SW480 (cell line): ENCODE data around the gene EBF3.
A peak's percentile ranks its signal among the peaks of the same experiment; 100 is the strongest.

Experiments used
- DNase-seq: peaks from one replicate; pipeline ENCODE4 v3.0.0-alpha.2; 2016; ENCODE audit warnings: low spot score

EBF3 gene

DNA sequence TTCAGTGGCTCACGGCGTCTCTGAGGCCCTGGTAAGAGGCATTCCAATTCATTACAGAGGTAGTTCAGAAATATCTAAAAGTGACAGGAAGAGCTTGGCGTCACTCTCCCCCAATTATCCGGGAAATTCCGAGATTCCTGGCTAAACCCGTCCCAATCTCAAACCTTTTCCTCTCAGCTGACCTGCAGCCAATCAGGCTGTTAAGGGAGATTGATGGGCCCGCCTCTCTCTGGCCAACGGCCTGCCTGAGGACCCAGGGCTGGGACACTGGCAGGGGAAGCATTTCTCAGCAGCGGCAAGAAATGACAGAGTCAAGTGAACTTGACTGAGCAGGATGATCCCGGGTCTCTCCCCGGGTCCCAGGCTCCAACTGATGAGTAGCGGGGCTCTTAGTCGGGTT lies 72.3 kb downstream of the EBF3 start:
- no peak for DNase-seq

DNA sequence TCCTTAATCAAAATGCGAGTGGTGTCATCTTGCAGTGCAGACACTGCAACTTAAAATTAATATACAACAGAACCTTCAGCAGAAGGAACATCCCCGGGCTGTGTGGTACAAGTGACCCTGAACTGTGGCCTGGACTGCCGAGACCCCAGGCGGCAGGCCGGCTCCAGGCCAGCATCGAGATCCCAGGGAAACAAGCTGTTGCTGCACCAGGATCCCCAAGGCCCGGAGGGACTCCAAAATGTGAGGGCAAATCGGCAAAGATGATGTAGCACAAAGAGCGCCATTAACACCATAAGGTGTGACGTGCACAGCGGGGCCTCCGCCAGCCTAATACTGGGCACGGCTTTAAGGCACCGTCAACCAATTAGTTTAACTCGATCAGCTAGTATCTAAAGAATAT lies 73.9 kb downstream of the EBF3 start:
- no peak for DNase-seq

DNA sequence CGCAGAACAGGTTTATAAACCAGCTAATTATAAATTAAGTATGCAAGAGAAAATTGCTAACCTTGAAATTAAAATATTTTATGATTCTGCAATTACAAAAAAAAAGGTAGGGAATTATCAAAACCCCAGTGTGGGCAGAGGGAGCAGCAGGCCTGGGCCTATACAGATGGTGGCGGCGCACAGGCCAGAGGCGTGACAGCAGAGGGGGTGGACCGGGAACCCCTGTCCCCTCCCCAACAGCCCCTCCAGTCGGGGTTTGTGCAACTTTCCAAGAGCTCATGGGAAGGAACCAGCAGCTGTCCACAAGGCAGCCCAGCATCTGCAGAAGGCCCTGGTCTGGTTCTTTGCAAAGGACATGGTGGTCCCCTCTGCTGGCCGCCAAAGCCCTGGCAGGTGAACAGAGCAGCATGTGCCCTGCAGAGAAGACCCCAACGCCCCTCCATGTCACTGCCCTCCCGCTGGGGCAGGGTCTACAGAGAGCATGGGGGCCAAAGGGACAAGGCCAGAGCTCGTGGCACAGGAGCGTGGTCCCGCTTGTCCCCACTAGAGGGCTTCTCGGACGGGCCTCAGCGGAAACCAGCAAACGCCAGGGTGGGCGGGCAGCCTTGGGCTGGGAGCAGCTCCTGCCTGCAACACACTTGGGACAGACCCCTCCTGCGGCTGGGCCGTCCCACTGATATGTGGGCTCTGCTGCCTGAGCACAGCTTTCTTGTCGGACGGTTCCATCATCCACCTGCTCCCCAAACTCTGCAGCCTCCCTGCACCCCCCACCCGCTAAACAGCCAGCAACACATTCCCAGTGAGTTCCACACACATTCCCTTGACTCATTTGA lies 75.1 kb downstream of the EBF3 start:
- DNase-seq: peak; percentile 6

DNA sequence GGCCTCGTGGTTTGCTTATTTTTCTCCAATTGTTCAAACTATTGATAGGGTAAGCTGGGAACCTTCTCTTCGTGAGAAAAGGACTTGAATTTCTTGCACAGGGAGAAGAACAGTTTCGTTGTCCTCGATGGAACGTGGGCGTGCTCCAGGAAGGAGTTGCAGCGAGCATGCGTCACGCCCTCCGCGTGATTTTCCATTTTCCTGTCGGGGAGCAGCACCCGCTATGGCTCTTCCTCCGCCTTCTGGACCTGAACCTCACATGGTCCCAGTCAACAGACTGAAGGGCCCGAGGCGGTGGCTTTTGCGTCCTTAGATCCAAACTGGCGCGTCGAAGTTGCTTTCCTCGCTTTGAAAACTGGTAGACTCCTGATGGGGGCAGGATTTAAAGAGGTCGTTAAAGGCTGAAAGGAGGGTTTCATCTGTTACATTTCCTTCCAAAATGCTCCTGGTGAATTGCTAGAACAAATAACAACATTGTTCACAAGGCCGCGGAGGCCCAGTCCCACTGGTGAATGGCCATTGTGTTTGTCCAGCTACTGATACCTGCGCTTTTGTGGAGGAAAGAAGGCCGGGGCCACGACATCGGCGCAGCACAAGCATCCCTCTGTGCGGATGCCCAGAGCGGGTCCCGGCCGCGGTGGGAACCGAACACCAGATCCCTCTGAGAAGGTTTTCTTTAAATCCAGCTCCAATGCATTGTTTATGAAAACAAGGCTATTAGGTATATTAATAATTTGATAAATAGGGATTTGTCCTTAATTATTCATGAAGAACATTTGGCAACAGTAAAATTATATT lies 75.9 kb downstream of the EBF3 start:
- DNase-seq: no peak

DNA sequence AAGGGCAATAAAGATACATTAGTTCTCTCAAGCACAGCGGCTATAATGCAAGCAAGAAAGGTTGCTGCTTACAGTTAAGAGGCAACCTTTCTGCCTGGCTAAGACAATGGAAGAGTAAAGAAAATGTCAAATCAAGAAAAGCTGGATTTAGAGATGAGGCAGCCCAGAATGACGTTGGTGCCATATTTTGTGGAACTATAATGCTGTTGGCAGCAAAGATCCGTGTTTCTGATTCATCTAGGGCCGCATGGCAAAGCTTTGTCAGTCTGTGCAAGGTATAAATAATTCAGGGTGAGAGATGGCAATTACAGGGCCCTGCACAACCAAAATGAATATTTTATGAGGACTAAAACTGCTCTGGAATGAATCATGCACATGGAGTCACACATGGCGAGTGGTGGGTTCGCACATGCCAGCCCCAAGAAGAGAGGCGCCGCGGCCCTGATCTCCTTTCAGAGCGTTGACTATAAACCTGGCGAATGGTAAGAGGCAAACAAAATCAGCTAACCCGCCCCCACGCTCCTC lies 76.6 kb downstream of the EBF3 start:
- DNase-seq: no peak

DNA sequence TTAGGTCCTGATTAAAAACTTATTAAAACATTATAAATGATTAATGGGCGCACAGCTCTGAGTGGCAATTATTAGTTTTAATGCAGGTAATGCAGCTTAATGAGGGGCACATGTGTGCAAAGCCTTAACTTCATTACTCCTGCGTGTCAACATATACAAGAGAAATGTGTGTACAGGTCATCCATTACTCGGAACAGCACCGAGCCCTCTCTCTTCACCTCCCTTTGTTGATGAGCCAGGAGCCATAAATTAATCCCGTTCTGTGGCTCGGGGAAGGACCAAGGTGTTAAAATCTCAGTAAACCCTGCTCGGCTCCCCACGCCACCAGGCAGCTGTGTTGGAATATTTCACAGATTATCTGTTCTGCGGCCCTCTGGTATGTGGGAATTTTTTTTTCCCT lies 77.8 kb downstream of the EBF3 start:
- DNase-seq: no peak

DNA sequence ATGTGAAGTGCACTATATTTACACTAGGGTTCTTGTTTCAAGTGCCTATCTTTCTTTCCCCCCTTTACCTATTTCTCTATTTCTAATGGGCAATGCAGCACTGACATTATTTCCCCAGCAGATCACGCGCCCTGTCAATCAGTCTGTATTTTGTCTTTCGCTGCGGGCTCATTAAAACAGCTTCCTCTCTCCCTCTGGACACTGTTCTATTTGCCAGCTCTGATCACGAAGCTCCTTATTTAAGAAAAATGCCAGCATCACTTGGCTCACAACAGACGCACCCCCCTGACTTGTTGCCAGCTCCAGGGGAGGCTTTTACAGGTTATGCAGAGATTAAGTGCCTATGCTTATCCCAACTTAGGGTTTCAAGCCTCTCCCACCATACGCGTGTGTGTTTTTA lies 78.5 kb downstream of the EBF3 start:
- no peak for DNase-seq

DNA sequence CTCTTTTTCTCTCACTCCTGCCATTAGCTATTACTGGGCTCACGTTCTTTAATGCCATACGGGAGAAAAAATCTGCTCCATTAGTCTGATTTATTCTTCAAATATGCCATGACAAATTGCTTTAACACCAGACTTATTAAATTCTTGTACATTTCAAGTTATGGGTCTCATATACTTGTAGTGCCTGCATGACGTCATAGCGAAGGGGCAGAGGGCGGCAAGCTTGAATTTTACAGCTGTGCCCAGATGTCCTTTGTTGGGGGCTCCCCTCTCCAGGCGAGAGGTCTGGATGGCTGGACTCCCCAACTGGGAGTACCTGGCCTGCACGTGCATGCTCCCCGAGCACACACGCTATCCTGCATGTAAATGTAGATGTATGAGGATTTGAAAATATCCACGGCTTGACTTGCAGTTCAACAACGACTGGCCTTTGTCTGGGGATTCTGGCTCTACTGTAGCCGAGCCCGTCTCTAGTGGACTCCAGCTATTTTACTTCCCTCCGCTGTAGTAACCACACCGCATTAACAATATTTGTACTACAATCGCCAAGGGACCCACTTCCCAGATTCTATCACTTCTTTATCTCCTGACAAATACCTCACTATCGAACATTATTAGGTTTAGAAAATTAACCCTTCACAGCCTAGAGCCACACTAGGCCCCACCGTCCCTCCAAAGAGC lies 79.5 kb downstream of the EBF3 start:
- no peak for DNase-seq

DNA sequence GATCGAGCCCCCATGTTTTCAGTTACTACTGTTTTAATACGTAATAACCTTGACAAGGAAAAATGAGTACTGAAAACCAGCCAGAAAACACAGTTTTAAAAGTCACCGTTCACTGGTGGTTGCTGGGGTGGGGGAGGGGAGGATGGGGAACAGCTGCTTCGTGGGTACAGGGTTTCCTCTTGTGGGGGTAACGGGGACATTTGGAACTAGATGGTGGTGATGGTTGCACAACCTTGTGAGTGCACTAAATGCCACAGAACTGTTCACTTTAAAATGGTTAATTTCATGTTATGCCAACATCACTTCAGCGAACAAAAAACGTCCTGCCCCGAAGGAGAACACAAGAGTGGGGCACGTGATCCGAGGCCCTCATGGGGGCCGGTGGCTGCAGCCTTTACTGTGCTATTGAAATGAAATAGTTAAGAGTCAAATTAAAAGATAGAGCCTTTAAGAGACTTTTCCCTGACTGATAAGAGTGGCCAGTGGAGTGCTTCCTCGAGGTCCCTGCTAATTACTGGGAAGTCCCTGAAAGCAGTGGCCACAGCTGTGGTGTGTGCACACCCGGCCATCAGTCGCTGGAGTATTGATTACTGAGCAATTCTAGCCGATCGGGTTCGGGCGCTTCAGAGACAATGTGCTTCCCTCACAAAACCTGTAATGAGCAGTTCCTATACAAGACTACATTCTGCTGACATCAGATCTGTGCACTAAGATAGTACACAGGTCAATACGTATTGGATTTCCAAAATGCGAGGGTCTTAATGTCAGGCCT lies 80.3 kb downstream of the EBF3 start:
- no peak for DNase-seq

DNA sequence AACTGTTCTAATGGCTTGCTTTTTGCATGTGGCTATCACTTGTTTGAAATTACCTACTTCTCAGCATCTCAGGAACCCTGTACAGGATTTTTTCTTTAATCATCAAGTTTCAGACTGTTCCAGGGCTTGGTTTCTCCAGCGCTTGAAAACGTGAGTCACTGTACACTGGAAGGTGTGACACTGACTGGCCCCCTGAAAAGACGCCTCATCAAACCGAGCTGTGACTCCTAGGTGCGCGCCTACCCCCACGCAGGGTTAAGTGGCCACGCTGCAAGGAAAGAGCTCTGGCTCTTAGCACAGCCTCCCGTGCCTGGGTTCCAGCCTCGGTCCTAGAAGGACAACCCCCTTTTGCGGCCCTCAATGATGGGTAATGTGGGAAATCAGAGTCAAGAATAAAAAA lies 81.0 kb downstream of the EBF3 start:
- DNase-seq: no peak

DNA sequence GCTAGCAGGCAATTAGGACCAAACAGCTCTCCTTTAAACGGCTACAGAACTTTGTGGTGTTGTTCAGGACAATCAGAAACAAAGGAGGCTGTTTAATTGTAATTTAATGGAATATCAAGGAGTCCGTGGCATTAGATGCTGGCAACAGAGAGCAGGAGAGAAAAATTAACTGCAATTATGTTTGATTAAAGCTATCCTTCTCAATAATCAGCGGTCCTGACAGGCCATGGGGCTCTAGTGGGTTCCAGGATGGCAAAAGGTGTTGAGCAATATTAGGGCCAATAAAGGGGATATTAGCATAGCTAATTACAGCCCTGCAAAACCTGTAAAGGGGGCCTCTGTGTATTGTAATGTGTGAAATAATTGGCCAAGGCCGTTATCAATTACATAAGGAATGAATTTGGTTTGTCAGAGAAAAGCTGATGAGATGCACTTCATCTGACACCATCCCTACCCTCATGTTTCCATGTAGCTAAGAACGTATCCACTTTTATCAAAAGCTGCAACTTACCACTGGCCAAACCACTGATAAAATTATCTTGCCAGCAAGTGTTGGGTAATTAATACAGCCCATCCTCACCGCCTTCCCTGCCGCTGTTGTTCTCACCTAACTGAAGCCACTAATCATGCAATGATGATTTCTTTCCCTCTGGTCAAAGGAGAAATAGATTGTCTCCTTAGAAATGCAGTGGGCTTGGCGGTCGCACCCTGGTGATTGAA lies 81.6 kb downstream of the EBF3 start:
- no peak for DNase-seq

DNA sequence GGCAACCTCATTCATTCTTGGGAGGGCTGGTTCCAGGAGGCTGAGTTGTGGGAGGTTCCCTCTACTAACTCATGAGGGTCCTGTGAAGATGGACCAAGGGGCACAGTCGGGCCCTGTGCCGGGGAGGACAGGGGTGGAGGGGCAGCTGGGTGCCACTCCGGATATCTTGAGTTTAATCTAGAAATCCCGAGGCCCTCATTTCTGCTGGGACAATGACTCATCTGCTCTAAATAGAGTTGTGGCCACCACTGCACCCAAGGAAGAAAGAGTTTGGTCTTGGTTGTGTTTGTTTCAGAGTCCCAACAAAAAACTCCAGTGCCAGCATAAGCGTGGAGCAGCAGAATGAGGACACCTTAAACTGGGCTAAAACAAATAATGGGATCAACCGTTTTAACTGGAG lies 82.4 kb downstream of the EBF3 start:
- no peak for DNase-seq

DNA sequence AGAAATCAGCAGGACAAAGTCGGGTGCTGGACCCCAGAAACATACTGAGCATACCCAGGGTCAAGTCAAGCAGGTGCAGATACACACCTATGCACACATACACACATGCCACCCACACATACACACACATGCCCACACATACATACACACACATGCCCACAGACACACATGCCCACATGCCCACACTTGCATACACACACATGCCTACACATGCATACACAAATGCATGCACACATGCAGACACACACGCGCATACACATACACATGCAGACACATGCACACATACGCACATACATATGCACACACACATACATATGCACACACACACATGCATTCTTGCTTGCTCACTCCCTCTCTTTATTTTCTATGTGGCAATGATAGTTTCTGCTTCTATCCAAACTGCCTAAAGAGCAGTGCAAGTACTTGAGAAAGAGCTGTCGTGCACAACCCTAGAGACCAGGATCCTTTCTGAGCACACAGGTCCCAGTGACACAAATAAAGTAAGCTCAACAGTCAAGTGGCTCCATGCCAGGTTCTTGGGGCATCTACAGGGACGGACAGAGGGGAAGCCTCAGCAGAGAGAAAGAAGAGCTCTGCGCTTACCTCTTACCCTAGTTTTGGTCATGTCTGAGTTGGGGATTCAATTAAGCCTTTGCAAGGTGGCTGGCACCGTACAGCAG lies 83.7 kb downstream of the EBF3 start:
- no peak for DNase-seq

DNA sequence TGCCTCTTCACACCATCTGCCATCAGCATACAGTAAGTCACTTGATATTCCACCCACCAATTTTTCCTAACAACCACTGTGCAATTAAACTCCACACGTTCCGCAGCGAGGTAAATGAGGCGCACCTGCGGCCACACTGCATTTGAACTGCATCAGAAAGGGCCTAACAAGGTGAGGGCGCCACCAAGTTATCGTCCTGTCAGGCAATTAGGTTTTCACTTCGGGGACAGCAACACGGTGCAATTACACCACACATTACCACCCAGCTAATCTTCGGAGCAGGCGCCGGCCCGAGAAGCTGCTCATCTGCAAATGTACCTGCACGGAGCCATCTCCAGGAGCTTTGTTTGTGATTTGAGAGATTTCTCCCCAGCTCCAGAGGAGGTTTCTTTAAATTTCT lies 84.4 kb downstream of the EBF3 start:
- no peak for DNase-seq

DNA sequence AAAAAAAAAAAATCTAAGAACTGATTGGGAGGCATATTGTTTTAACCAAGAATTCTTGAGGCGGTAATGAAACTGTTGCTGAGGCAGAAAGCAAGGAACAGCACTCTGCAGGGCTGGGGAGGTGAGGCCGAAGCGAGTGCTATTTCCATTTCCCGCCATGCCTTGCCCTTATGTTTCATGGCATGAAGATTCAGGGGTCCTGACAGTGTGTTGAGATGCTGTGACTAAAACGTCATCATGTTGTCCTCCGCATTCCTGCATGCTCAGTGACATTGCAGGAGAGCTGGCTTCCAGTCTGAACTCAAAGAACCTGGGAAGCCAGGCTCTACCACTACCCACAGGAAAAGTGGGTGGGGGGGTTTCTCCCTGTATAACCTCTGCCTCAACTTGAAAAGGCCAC lies 85.2 kb downstream of the EBF3 start:
- no peak for DNase-seq

DNA sequence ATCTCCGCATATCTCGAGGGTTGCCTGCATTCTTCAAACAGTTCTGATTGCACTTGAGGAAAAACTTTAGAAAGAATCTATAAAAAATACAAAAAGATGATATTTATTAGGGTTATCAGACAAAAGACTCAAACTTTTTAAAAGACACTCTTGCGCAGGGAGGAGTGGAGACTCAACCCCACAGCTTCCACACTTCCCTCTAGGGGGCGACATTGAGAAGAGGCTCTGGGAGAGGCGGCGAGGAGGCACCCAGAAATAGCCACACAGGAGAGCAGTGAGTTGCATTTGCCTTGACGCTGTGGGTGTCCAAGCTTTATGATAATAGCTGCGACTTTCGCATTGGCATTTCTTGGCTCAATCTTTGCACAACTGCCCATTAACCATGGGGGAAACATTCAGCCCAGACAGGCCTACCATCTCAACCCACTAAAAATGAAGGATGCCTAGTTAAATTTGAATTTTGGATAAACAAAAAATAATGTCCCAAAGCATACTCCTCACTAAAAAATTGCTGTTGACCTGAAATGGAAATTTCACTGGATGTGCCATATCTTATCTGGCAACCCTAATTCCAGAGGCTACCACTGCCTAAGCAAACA lies 86.2 kb downstream of the EBF3 start:
- DNase-seq: no peak

DNA sequence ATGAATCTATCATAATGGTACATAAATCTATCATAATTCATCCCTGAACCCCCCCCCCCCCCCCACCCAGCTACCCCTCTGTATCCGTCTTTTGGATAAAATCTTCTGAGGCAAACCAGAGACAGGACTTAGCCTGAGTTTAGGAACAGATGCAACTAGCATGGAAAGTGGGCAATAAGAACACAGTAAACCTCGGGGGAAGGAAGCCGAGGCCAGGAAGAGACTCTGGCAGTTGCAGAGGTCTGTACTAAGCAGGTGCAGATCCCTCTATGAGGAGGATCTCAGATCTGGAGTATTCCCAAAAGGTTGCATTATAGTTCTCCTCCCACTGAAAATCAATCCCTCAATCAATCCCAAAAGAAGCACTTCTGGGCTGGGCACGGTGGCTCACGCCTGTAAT lies 87.2 kb downstream of the EBF3 start:
- DNase-seq: no peak

DNA sequence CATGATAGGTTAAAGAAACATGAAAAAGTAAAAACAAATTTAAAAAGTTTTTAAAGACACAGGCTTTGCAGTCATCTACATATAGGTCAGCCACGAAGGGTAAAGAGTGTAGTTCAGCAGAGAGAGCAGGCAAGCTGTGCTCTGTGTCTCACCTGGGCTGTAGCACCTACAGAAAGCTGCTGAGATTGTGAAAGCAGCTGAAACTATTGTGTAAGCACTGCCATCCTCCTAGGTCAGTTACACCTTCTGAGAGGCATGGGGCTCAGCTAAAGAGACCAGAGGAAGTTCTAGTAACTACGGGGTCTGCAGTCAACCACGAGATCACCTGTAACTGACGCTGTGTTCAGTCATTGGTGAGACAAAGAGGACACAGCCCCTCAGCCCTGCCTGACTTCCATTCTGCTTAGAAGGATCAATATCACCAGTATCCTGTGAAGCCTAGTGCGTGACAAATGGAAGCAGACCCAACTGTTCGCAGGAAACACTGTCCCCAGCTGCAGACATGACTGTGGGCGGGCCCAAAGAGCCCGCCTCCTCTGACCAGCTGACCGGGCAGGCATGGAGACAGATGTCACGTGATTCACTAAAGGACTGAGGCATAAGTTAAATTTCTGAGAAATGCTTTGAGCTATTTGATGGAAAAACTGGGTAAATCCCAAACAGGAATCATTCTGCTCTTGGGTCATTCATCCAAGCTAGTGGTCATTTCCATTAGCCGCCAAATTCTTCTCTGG lies 87.9 kb downstream of the EBF3 start:
- no peak for DNase-seq

DNA sequence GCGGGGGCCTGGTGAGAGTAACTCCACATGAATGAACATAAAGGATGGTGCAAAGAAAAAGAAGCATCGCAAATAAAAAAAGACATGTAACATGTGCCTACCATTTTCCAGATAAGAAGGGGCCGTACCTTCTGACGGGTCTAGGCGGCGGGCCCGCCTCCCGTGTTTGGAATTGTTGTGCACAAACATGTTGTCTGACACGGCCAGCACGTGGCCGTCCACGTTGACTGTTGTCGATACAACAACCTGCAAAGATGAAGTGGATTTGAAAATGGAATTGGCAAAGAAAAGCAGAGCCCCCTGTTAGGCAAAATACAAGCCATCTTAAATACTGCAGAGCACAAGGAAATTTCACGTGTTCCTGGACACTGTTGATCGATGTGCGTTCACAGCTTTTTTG lies 90.7 kb downstream of the EBF3 start:
- no peak for DNase-seq

DNA sequence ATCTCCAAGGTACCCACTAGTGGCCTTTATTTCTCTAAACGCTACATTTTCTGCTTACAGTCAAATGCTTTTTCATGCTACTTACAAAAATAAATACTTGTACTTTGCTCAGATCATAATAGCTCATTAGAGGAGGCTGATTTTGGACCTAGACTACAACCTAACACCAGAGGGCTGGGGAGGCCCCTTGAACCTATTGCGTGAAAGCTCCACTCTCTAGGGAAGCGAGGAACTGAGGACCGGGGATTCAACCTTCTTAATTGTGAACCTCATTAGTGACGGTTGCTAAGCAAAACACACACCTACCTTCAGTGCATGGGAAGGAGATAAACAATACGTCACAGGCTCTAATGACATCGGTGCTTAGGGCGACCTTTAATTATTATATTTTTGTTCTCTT lies 92.1 kb downstream of the EBF3 start:
- DNase-seq: no peak
